Testis (tissue), 2 donors: ENCODE results near the gene SRGN.

ENCODE experiments used
- POLR2A ChIP-seq: fragments of 450-650 bp; IDR thresholded peaks from one replicate; pipeline ENCODE4 v1.6.1; 2017; ENCODE audit warnings: antibody characterized with exemption, mild to moderate bottlenecking, moderate library complexity
- TF ChIP-seq, protein P1 (sequence below), 3 experiments: fragments of 450-650 bp in 2 of 3; fragments of 200-600 bp in 1 of 3; sonication (generic) in 1 of 3; IDR thresholded peaks; one replicate each; pipeline ENCODE4 v1.5.1; 2016 to 2019; ENCODE audit warnings: antibody characterized with exemption in 3 of 3, mild to moderate bottlenecking in 2 of 3, moderate library complexity in 1 of 3

DNA sequence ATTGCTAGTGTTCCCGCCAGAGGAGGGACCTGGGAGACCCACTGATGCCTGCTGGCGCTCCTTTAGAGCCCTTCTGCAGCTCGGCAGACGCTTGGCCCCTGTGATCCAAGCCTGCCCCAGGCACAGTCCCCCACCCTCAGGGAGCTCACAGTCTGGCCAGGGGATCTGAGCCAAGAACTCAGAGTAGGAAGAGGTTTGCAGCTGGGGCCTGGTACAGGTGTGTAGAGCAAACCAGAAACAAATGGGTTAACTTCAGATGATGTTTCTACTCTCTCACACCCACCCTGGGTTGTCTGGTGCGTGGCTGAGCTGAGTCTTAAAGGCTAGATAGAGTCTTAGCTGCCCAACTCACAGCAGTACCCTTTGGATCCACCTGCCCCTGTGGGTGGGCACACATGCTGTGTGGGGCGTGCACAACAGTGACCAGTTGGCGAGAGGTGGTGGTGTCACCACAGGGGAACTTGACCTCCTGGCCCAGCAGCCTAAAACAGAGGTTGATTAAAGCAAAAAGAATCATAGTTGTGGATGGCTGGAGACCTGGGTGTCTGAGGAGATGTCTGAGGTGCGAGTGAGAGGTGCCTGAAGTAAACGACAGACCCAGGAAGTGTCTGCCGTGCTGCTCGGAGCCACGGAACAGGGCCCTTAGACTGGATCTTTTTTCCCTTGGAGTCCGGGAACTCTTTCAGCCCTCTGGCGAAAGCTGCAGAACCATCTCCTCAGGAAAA, 31.2 kb upstream of the SRGN start:
- TF ChIP-seq, protein P1, sequence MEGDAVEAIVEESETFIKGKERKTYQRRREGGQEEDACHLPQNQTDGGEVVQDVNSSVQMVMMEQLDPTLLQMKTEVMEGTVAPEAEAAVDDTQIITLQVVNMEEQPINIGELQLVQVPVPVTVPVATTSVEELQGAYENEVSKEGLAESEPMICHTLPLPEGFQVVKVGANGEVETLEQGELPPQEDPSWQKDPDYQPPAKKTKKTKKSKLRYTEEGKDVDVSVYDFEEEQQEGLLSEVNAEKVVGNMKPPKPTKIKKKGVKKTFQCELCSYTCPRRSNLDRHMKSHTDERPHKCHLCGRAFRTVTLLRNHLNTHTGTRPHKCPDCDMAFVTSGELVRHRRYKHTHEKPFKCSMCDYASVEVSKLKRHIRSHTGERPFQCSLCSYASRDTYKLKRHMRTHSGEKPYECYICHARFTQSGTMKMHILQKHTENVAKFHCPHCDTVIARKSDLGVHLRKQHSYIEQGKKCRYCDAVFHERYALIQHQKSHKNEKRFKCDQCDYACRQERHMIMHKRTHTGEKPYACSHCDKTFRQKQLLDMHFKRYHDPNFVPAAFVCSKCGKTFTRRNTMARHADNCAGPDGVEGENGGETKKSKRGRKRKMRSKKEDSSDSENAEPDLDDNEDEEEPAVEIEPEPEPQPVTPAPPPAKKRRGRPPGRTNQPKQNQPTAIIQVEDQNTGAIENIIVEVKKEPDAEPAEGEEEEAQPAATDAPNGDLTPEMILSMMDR (IDR thresholded peaks at IDR 0.05) = no peak
- no peak for TF ChIP-seq POLR2A
